8988T (cell line): ENCODE results near the gene MZB1.

Experiments used
- DNase-seq: peaks from one replicate; pipeline ENCODE4 v3.0.0; 2011

Gene MZB1

DNA sequence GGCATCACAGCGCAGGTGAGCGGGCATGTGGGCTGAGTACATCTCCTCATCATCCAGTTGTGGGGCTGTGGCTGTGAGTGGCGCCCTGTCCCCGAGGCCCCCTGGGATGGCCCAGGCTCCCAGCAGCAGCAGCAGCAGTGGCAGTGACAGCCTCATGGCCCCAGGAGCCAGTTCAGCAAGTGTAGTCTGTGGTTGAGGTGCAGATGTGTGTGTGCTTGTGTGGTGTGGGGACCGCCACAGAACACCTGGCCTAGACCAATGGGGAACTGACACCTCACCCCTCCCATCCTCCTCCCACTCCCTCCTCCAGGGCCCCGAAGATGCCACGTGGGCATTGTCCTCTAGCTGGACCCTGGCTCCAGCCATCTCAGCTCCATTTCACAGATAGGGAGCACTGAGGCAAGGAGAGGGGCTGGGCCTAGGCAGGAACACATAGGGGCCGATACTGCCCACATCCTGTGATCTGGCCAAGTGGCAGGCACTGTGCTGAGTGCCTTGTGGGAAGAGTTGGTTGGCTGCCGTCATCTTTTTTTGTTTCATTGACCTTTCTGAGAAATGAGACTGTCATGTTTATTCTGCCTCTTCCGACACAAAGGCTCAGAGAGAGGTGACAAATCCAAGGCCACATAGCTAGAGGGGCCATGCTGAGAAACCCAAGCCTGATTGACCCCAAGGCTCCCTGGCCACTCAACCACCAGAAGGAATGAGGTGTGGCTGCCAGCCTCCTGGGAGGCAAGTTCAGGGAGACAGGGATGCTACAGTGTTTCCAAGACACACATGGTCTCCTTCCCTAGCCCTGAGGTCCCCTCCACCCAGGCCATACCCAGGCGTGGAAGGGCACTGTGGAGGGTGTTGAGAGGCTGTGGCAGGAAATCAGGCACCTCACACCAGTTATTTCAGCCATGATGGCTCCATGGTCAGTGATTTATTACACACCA is at the start of gene MZB1:
Gene MZB1 (minus strand): TSS at position 213 of the 938 bp plus-strand sequence. CDS start 57 bp downstream, at position 156.
- no peak for DNase-seq

DNA sequence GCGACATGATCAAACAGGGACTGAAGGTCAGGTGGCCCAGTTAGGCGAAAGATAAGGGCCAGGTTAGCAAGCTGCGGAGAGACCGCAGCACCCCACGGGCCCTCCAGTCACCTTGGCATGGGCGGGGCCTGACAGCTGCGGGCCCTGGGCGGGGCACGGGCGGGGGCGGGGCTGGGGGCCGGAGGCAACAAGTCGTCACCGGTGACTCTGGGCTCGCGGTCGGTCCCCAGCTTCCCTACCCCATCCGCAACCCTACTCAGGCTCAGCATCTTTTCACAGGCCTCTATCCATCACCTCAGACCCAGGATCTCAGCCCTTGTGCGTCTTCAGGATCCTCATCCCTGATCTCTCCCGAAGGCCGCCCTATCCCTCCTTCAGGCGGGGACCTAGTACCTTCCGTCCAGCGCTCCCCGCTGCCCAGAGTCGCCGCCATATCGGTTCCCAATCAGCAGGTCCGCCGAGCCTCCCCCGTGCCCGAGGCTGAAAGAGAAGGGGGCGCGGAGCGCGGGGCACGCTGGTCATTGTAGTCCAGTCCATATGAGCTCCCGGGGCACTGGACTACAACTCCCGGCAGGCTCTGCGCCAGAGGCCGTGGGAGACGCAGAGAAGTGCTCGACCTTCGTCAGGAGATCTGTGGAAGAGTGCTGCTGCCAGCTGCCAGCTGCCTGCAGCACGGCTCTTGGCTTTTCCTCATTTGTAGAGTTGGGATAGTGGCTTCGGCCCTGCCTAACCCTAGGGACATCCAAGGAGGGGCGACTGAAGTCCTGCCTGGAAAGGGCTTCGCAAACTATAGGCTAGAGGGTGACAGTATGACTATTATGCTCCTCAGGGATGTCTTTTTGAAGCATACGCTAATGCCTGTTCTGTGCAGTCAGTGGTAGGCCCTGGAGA is 49.5 kb upstream of the MZB1 start, which contains the start of gene DNAJC18:
Gene DNAJC18 (minus strand): TSS at position 513 of the 891 bp plus-strand sequence. CDS start 80 bp downstream, at position 433.
- DNase-seq, result peak; percentile 86

- no peak for DNase-seq
These were observed 48.9 kb upstream of the MZB1 start for GRCh38 chr5:139438707-139439012.

- DNase-seq, result no peak
These were observed 46.0 kb upstream of the MZB1 start for GRCh38 chr5:139435676-139436075.

- no peak for DNase-seq
These were observed 42.0 kb upstream of the MZB1 start for GRCh38 chr5:139431706-139432105.

GRCh38 chr5:139430015-139430414 is 40.3 kb upstream of the MZB1 start:
- DNase-seq, result no peak

- no peak for DNase-seq
These were observed 36.6 kb upstream of the MZB1 start for GRCh38 chr5:139426203-139426885.

GRCh38 chr5:139425497-139425896 is 35.8 kb upstream of the MZB1 start:
- DNase-seq, result no peak

GRCh38 chr5:139422307-139422893 is 32.7 kb upstream of the MZB1 start:
- DNase-seq, result peak; percentile 61

DNA sequence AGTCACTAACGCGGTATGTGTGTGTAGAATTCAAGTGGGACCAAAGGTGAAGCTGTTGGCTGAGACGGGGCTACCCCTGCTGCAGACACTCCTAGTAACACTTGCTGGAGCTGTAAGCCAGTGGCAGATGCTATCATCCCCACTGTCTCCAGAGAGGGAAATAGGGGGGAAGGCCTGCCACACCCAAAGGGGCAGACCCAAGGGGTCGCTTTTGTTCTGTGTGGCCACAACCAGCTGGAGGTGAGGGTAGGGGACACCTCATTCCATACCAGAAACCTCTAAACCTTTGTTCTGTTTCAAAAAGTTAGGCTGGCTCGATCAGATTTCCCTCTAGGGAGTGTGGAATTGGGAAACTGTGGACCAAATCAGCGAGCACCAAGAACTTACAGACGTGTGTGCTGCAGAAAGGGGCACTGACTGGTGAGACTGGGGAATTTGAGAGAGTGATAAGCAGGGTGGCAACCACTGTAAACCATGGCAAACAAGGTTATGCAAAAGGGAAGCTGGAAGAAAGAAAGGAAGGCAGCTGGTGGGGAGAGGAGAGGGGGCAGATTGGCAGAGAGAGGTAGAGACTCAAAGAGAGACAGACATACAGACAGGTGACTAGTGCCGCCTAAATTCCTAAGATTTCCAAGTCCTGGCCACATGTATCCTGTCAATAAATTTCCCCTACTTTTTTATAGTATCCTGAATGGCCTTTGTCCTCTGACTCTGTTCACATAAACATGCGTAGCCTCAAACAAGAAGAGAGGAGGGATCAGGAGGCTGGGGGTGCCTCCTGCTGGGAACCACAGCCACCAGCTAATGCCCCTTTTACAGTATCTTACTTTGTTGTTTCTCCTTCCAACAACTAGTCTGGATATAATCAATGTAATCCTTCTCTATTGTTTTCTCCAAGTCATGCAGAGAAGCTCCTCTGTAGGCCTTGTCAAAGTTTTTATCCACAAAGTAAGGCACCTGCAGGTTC is 29.8 kb upstream of the MZB1 start:
- no peak for DNase-seq

DNA sequence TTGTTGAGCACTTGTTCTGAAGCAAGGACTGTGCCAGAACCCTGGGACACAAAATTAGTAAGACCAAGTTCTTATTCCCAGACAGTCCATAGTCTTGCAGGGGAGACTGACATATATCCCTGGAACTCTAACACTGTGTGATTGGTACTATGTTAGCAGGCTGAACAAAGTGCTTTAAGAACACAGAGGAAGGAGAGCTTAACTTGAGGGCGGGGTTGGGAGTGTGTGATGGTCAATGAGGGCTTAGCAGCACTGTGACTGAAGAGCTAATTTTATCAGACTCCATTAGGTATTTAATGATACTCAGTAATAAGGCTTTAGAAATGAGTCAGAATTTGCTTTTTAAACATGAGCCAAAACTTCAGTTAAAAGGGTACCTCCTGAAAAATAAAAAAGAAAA is 29.1 kb upstream of the MZB1 start:
- no peak for DNase-seq

GRCh38 chr5:139417214-139417613 is 27.5 kb upstream of the MZB1 start:
- DNase-seq, result no peak

GRCh38 chr5:139416651-139417050 is 26.9 kb upstream of the MZB1 start:
- DNase-seq, result no peak

DNA sequence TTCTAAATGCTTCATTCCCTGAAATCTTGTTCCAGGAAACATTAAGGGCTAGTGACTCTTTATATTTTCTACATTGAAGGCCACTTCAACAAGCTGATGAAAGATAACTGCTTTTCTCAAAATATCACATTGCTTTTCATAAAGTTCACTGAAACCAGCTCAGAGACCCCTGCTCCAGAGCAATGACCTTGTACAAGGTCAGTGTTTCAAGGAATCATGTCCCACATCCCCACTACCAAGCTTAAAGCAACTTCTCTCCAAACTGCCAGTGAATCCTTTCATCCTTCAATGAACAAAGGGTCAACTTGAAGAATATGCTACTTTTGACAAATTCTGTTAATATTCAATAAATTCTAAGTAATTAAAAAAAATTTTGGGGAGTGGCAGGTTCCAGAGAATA is 26.2 kb upstream of the MZB1 start:
- DNase-seq, result no peak

DNA sequence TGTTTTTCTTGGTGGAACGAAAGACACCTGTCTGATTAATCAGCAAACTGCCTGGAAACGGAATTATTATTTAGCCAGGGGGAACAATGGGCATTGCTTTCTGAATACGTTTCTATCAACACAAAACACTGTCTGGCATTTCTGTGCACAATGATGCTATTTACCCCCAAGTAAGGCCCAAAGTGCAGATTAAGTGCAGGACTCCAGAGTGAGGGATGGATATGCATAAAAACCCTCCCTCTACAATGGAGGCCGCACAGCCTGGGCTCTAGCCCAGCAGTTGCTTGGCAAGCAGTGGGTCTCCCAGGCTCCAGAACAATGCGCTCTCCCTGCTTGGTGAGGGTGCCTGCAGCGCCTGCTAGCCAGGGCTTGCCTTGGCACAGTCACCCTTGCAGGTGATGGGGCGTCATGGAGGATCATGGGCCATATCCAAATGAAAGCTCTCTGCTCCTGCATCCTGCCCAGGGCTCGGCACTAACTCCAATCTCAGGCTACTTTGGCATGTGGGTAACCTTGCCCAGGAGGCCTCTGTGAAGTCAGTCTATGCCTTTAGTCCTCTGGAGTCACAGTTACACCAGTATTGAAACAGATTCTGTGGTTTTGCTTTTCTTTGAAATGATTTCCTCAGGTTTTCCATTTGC is 25.6 kb upstream of the MZB1 start:
- DNase-seq, result no peak

DNA sequence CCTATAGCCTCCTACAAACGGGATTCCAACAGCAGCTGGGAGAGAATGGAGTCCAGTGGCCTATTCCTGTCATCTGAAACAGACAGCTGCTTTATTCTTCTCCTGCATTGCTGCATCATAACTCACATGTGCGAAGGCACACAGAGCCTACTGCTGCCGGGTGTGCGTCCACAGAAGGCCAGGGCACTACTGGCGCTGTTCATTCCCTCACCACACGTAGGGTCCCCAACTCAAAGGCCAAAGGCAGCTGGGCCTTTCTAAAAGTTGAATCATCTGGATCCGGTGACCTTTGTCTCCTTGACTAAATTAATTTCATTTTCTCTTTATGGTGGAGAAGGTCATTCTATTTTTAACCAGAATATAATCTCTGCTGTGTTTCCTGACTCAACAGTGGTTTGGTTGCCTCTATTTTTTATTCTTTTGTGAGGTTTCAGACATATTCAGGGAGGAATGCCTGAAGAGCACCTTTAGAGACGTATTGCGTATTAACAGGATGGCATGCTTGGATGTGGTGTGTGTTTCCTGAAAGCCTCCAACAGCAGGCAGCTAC is 24.9 kb upstream of the MZB1 start:
- no peak for DNase-seq

- DNase-seq, result no peak
These were observed 24.2 kb upstream of the MZB1 start for GRCh38 chr5:139413963-139414362.

DNA sequence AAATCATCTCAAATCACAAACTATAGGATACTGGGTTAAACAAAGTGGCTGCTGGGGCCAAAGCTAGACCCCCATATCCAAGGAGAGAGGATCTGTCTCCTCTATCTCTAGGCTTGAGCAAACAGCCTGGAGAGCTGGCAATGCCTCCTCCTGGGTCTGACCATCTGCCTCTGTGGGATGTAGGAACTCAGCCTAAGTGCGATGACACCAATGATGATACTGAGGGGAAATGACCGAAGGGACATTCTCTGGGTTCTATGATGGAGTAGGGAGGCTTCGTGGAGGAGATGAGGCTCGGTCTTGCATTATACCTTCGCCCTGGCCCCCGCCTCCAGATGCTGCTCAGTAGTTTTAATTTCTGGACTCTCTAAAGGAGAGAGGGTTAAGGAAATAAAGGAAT is 23.4 kb upstream of the MZB1 start:
- DNase-seq, result no peak

GRCh38 chr5:139410993-139411828 is 21.5 kb upstream of the MZB1 start:
- no peak for DNase-seq
